ENCODE measurements around the gene ARHGEF3. TPM values are rescaled to one million over a fixed set of nuclear protein-coding genes. Genes with fewer than 3 reads are reported as not detected.

ARHGEF3 gene
- 10 to 100 TPM; 79.6 to 99.7 (median 87.0) TPM for total RNA-seq
- 10 to 100 TPM; 78.8 to 94.7 TPM for polyA plus RNA-seq
- 135 reads per million, percentile 89 among the genes with 10 or more reads in this experiment for total RNA-seq

DNA sequence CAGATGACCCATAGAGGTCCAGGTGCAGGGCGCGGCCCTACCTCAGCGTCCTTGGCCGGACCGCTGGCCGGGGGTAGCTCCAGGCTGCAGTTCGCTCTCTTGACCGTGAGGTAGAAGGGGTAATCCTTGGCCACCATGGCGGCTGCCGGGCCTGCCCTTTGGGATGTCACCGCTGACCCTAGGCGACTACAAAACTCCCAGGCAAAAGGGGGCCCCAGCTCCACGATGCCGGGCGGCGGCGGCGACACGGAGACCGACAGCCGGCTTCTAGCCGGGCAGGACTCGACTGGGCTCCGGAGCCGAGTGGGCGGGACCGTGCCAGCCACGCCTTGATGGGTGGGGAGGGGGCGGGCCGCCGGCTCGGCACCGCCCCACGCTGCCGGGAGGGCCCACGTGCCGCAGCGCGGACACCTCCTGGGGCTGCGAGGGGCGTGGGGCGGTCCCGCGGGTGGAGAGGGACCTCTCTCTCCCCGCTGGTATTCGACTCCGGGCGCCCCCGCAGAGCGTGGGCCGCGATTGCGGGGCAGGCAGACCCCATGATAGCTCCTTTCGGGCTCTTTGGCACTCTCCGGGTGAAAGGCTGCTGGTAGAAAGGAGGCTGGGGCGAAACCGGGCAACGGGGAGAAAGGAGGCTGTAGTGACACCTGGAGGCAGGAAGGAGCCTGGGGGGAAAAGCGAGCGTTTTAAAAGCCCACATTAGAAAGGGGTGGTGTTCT lies at the start of gene ARHGEF3:
ARHGEF3 (minus strand) TSS at position 288 of the 716 bp plus-strand sequence; CDS start at position 137, 151 bp downstream.
- peak within 1 kb of the TSS; percentile 82 to 96 (median 91) for H3K27ac Mint-ChIP-seq
- ATAC-seq: peak; percentile 94
- H3K36me3 Mint-ChIP-seq: peaks cover 0 to 25% (median 5%) of the 10 kb centered on the region in 5 donors
- H3K9me3 ChIP-seq (ENCODE audit: control insufficient read depth in 2 of 3, low read length in 3 of 3): no peaks in the 10 kb centered on the region
- H3K27ac ChIP-seq (ENCODE audit: low read depth, low read length): peak within 1 kb of the TSS; percentile 83
- H3K36me3 ChIP-seq (ENCODE audit: control insufficient read depth in 2 of 3, insufficient read depth in 3 of 3, low read length in 3 of 3): peaks cover 0 to 6% (median 0%) of the 10 kb centered on the region in 3 experiments
- H3K4me3 ChIP-seq (ENCODE audit: low read length): peak within 1 kb of the TSS; percentile 88
- no peaks in the 10 kb centered on the region for H3K27me3 Mint-ChIP-seq
- peaks cover 22 to 30% of the 10 kb centered on the region in 2 donors for H3K4me1 ChIP-seq (ENCODE audit: control insufficient read depth in 2 of 2, insufficient read depth in 2 of 2, low read length in 2 of 2)
- H3K4me3 Mint-ChIP-seq: peak within 1 kb of the TSS; percentile 93 to 98 (median 96)
- H3K9me3 Mint-ChIP-seq: no peaks in the 10 kb centered on the region
- POLR2A ChIA-PET: interaction anchor here (0.7 to 12.4 kb wide), 26 partner anchors 11 to 208 kb away, joined by 3 to 286 read pairs (median 6); partner anchors contain the start of gene TASOR
- CTCF ChIA-PET: interaction anchor here (0.9 to 9.8 kb wide), 12 partner anchors 10 to 187 kb away, joined by 3 to 176 read pairs (median 8); no protein-coding TSS in a partner anchor
- H3K27me3 ChIP-seq (ENCODE audit: control insufficient read depth in 2 of 2, insufficient read depth in 2 of 2, low read length in 2 of 2): no peaks in the 10 kb centered on the region
- peak; percentile 80 to 89 (median 88) for DNase-seq
- peaks cover 25 to 49% (median 35%) of the 10 kb centered on the region in 7 donors for H3K4me1 Mint-ChIP-seq
- intact Hi-C loops (cut with micrococcal nuclease): loop anchor here (1.0 to 5.0 kb wide), 9 partner anchors 11 to 795 kb away; partner anchors contain the start of genes CCDC66 (in 2 of the 2) and ARF4 (in 1 of the 2)

GRCh38 chr3:56849698-56850097 lies 47.9 kb upstream of the ARHGEF3 start:
- Histone ChIP-seq H3K4me1 (ENCODE audit: control insufficient read depth in 2 of 2, insufficient read depth in 2 of 2, low read length in 2 of 2) (no peaks in the 10 kb centered on the region), H3K36me3 (ENCODE audit: control insufficient read depth in 2 of 3, insufficient read depth in 3 of 3, low read length in 3 of 3) (no peaks in the 10 kb centered on the region), H3K27ac (ENCODE audit: low read depth, low read length) (no peak overlapping the region), H3K4me3 (ENCODE audit: low read length) (no peak overlapping the region), H3K27me3 (ENCODE audit: control insufficient read depth in 2 of 2, insufficient read depth in 2 of 2, low read length in 2 of 2) (no peaks in the 10 kb centered on the region), H3K9me3 (ENCODE audit: control insufficient read depth in 2 of 3, low read length in 3 of 3) (no peaks in the 10 kb centered on the region)
- ChIA-PET CTCF (interaction anchor here (1.0 to 1.1 kb wide), 2 partner anchors 28 to 167 kb away, joined by 3 read pairs; partner anchors contain the start of gene TASOR), POLR2A (interaction anchor here (1.1 to 1.4 kb wide), 2 partner anchors 13 to 70 kb away, joined by 3 to 5 read pairs; no protein-coding TSS in a partner anchor)
- Mint-ChIP-seq H3K4me1 (peaks cover 13 to 37% (median 29%) of the 10 kb centered on the region in 7 donors), H3K27ac (peak overlapping the region in 2 of 9 donors; percentile 18 to 53), H3K4me3 (no peak overlapping the region), H3K27me3 (no peaks in the 10 kb centered on the region), H3K9me3 (peaks cover 0 to 12% (median 4%) of the 10 kb centered on the region in 11 donors), H3K36me3 (peaks cover 4 to 38% (median 20%) of the 10 kb centered on the region in 5 donors)
- intact Hi-C loops (cut with micrococcal nuclease): no loop called here
- DNase-seq (no peak), ATAC-seq (no peak)

GRCh38 chr3:56845505-56845904 lies 43.8 kb upstream of the ARHGEF3 start:
- H3K27ac Mint-ChIP-seq: no peak overlapping the region

DNA sequence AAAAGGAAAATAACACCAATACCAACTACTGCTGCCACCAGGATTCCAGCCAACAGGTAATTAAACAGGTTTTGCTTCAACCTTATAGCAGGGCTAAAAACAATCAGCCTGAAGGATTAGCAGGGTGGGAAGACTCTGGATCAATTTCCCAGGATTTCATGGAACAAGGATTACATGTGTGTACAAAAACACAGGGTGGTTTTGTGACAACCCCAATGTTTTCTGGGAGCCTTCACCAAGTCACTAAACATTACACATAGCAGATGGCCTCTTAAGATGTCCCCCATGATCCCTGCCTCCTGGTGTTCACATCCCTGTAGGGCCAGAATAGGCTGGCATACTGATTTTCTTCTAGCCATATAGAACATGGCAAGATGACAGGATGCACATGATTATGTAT lies 42.8 kb upstream of the ARHGEF3 start:
- Mint-ChIP-seq H3K4me1 (peaks cover 9 to 45% (median 28%) of the 10 kb centered on the region in 7 donors), H3K36me3 (peaks cover 4 to 41% (median 14%) of the 10 kb centered on the region in 5 donors), H3K27me3 (no peaks in the 10 kb centered on the region), H3K9me3 (peaks cover 0 to 12% (median 4%) of the 10 kb centered on the region in 11 donors), H3K27ac (no peak overlapping the region), H3K4me3 (no peak overlapping the region)
- Histone ChIP-seq H3K27ac (ENCODE audit: low read depth, low read length) (no peak overlapping the region), H3K27me3 (ENCODE audit: control insufficient read depth in 2 of 2, insufficient read depth in 2 of 2, low read length in 2 of 2) (no peaks in the 10 kb centered on the region), H3K9me3 (ENCODE audit: control insufficient read depth in 2 of 3, low read length in 3 of 3) (no peaks in the 10 kb centered on the region), H3K36me3 (ENCODE audit: control insufficient read depth in 2 of 3, insufficient read depth in 3 of 3, low read length in 3 of 3) (no peaks in the 10 kb centered on the region), H3K4me3 (ENCODE audit: low read length) (no peak overlapping the region), H3K4me1 (ENCODE audit: control insufficient read depth in 2 of 2, insufficient read depth in 2 of 2, low read length in 2 of 2) (no peaks in the 10 kb centered on the region)
- no peak for ATAC-seq
- POLR2A ChIA-PET: interaction anchor here (1.0 kb wide), 1 partner anchor 45 kb away, joined by 3 read pairs; no protein-coding TSS in a partner anchor
- intact Hi-C loops (cut with micrococcal nuclease): no loop called here
- no peak for DNase-seq
- CTCF ChIA-PET: no interaction called here

More at GRCh38 chr3:56845505-56845904, 43.8 kb upstream of the ARHGEF3 start:
- Histone ChIP-seq H3K9me3 (ENCODE audit: control insufficient read depth in 2 of 3, low read length in 3 of 3) (no peaks in the 10 kb centered on the region), H3K27ac (ENCODE audit: low read depth, low read length) (no peak overlapping the region), H3K4me3 (ENCODE audit: low read length) (no peak overlapping the region), H3K36me3 (ENCODE audit: control insufficient read depth in 2 of 3, insufficient read depth in 3 of 3, low read length in 3 of 3) (no peaks in the 10 kb centered on the region), H3K4me1 (ENCODE audit: control insufficient read depth in 2 of 2, insufficient read depth in 2 of 2, low read length in 2 of 2) (no peaks in the 10 kb centered on the region), H3K27me3 (ENCODE audit: control insufficient read depth in 2 of 2, insufficient read depth in 2 of 2, low read length in 2 of 2) (no peaks in the 10 kb centered on the region)
- Mint-ChIP-seq H3K9me3 (peaks cover 0 to 12% (median 4%) of the 10 kb centered on the region in 11 donors), H3K36me3 (peaks cover 4 to 35% (median 13%) of the 10 kb centered on the region in 5 donors), H3K4me3 (no peak overlapping the region), H3K27me3 (no peaks in the 10 kb centered on the region), H3K4me1 (peaks cover 8 to 37% (median 23%) of the 10 kb centered on the region in 7 donors)
- DNase-seq (no peak), ATAC-seq (no peak)
- ChIA-PET CTCF (no interaction called here), POLR2A (no interaction called here)
- intact Hi-C loops (cut with micrococcal nuclease): no loop called here

DNA sequence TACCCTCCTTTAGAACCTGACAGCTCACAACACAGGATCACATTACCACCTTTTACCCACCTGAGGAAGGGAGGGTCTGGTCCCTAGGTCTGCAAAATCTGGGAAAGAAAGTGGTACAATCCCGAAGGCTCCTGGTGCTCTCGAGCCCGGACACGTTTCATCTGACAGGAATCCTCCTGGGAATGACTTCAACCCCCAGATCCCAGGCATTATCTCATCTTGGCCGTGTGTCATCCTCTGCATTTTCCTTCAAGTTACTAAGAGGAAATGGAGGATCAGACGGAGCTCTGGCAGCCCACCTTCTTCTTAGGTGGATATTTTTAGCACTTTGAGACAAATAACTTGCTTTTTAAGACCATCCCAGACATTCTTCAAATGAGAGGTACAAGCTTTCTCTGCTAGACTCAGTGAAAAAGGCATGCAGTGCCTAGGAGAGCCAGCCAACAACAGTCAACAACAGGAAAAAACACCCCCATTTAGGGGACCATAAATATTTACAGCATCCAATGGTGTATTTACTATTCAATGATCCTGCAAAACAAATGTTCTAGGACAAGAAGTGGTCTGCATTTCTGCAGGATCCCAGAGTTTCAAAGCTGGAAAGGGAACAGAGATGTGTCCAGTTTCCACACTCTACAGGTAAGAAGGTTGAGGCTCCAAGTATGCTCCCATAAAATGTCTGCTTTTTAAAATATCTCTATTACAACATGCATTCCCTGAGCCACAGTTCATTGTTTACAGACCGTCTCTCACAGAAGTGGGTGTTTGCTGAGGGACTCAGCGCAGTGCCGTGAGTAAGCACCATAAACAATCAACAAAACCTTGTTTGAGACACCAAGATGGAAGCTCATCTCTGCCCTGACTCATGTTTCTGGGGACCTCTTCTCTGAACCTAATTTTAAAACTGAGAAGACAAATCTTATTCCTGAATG lies 38.3 kb upstream of the ARHGEF3 start:
- peaks cover 0 to 36% (median 13%) of the 10 kb centered on the region in 5 donors for H3K36me3 Mint-ChIP-seq
- H3K27ac ChIP-seq (ENCODE audit: low read depth, low read length): no peak overlapping the region
- H3K4me1 Mint-ChIP-seq: peaks cover 8 to 40% (median 31%) of the 10 kb centered on the region in 7 donors
- H3K4me1 ChIP-seq (ENCODE audit: control insufficient read depth in 2 of 2, insufficient read depth in 2 of 2, low read length in 2 of 2): no peaks in the 10 kb centered on the region
- no peaks in the 10 kb centered on the region for H3K27me3 ChIP-seq (ENCODE audit: control insufficient read depth in 2 of 2, insufficient read depth in 2 of 2, low read length in 2 of 2)
- DNase-seq: no peak
- ChIA-PET CTCF (interaction anchor here (1.1 kb wide), 1 partner anchor 139 kb away, joined by 3 read pairs; no protein-coding TSS in a partner anchor), POLR2A (no interaction called here)
- no peak overlapping the region for H3K4me3 ChIP-seq (ENCODE audit: low read length)
- H3K4me3 Mint-ChIP-seq: no peak overlapping the region
- no peak overlapping the region for H3K27ac Mint-ChIP-seq
- no peaks in the 10 kb centered on the region for H3K36me3 ChIP-seq (ENCODE audit: control insufficient read depth in 2 of 3, insufficient read depth in 3 of 3, low read length in 3 of 3)
- ATAC-seq: no peak
- H3K9me3 ChIP-seq (ENCODE audit: control insufficient read depth in 2 of 3, low read length in 3 of 3): no peaks in the 10 kb centered on the region
- H3K27me3 Mint-ChIP-seq: no peaks in the 10 kb centered on the region
- intact Hi-C loops (cut with micrococcal nuclease): loop anchor here in 1 of 2 donors (2.0 kb wide), 1 partner anchor 17 kb away; no protein-coding TSS in a partner anchor
- peaks cover 0 to 3% (median 0%) of the 10 kb centered on the region in 11 donors for H3K9me3 Mint-ChIP-seq

GRCh38 chr3:56838448-56838847 lies 36.7 kb upstream of the ARHGEF3 start:
- Histone ChIP-seq H3K27me3 (ENCODE audit: control insufficient read depth in 2 of 2, insufficient read depth in 2 of 2, low read length in 2 of 2) (no peaks in the 10 kb centered on the region), H3K4me1 (ENCODE audit: control insufficient read depth in 2 of 2, insufficient read depth in 2 of 2, low read length in 2 of 2) (no peaks in the 10 kb centered on the region), H3K36me3 (ENCODE audit: control insufficient read depth in 2 of 3, insufficient read depth in 3 of 3, low read length in 3 of 3) (no peaks in the 10 kb centered on the region), H3K27ac (ENCODE audit: low read depth, low read length) (no peak overlapping the region), H3K9me3 (ENCODE audit: control insufficient read depth in 2 of 3, low read length in 3 of 3) (no peaks in the 10 kb centered on the region), H3K4me3 (ENCODE audit: low read length) (no peak overlapping the region)
- DNase-seq: no peak
- Mint-ChIP-seq H3K4me3 (peak overlapping the region in 1 of 10 donors; percentile 3), H3K27me3 (no peaks in the 10 kb centered on the region), H3K36me3 (peaks cover 0 to 29% (median 10%) of the 10 kb centered on the region in 5 donors), H3K27ac (peak overlapping the region in 5 of 9 donors; percentile 7 to 54 (median 11)), H3K9me3 (peaks cover 0 to 3% (median 0%) of the 10 kb centered on the region in 11 donors), H3K4me1 (peaks cover 10 to 43% (median 28%) of the 10 kb centered on the region in 7 donors)
- ChIA-PET CTCF (interaction anchor here (0.7 kb wide), 1 partner anchor 12 kb away, joined by 3 read pairs; no protein-coding TSS in a partner anchor), POLR2A (no interaction called here)
- intact Hi-C loops (cut with micrococcal nuclease): no loop called here
- ATAC-seq: no peak

Data from naive thymus-derived CD4-positive, alpha-beta T cell (primary cell).